Astrocyte (in vitro differentiated cells and primary cell): Measurements from ENCODE around the gene CLSTN3. TPM values are rescaled to one million over a fixed set of nuclear protein-coding genes. Genes with fewer than 3 reads are reported as not detected.

ENCODE experiments used
- DNase-seq: peaks from one replicate; pipeline ENCODE4 v3.0.0-alpha.2; 2010; ENCODE audit warnings: low read depth
- FAIRE-seq: peaks from 2 replicates; lab custom pipeline; 2011; peaks lifted over from hg19 to GRCh38; lab: Jason Lieb, UNC
- H2AFZ ChIP-seq: 2 replicates; pipeline ENCODE4 v1.6.0; 2012; ENCODE audit warnings: low read depth, low read length, inconsistent platforms
- H3K27ac ChIP-seq: 2 replicates; pipeline ENCODE4 v1.5.1; 2011; ENCODE audit warnings: low read depth, low read length, inconsistent platforms
- H3K27me3 ChIP-seq: 2 replicates; pipeline ENCODE4 v1.6.0; 2011; ENCODE audit warnings: low read length, inconsistent platforms; ENCODE audit not compliant: insufficient read depth
- H3K36me3 ChIP-seq: 2 replicates; pipeline ENCODE4 v1.5.1; 2011; ENCODE audit warnings: low read length, inconsistent platforms; ENCODE audit not compliant: insufficient read depth
- H3K4me1 ChIP-seq: 2 replicates; pipeline ENCODE4 v1.5.1; 2011; ENCODE audit warnings: low read length, inconsistent platforms; ENCODE audit not compliant: insufficient read depth
- H3K4me2 ChIP-seq: 2 replicates; pipeline ENCODE4 v1.6.0; 2012; ENCODE audit warnings: low read length, inconsistent platforms
- H3K4me3 ChIP-seq: 2 replicates; pipeline ENCODE4 v1.5.1; 2011; ENCODE audit warnings: low read depth, mild to moderate bottlenecking, low read length, inconsistent platforms; ENCODE audit not compliant: insufficient read depth
- H3K79me2 ChIP-seq: 2 replicates; pipeline ENCODE4 v1.6.0; 2012; ENCODE audit warnings: mild to moderate bottlenecking, low read length, inconsistent platforms; ENCODE audit not compliant: insufficient read depth
- H3K9ac ChIP-seq: 2 replicates; pipeline ENCODE4 v1.6.0; 2012; ENCODE audit warnings: mild to moderate bottlenecking, low read length, inconsistent platforms
- H3K9me3 ChIP-seq: 2 replicates; pipeline ENCODE4 v1.5.1; 2012; ENCODE audit warnings: low read depth, mild to moderate bottlenecking, low read length, inconsistent platforms; ENCODE audit not compliant: insufficient read depth
- H4K20me1 ChIP-seq: 2 replicates; pipeline ENCODE4 v1.6.0; 2012; ENCODE audit warnings: low read length, inconsistent platforms; ENCODE audit not compliant: insufficient read depth
- H3K27ac Mint-ChIP-seq: one replicate; pipeline ENCODE4 v1.8.0; 2021; ENCODE audit warnings: mild to moderate bottlenecking, mixed read lengths; ENCODE audit not compliant: unreplicated experiment
- H3K27me3 Mint-ChIP-seq: one replicate; pipeline ENCODE4 v1.8.0; 2021; ENCODE audit warnings: low read depth, mixed read lengths; ENCODE audit not compliant: unreplicated experiment
- H3K36me3 Mint-ChIP-seq: one replicate; pipeline ENCODE4 v1.8.0; 2021; ENCODE audit warnings: low read depth, mixed read lengths; ENCODE audit not compliant: unreplicated experiment
- H3K4me1 Mint-ChIP-seq: one replicate; pipeline ENCODE4 v1.8.0; 2021; ENCODE audit warnings: low read depth, mixed read lengths; ENCODE audit not compliant: unreplicated experiment
- H3K4me3 Mint-ChIP-seq: one replicate; pipeline ENCODE4 v1.8.0; 2021; ENCODE audit warnings: mild to moderate bottlenecking, moderate library complexity, mixed read lengths; ENCODE audit not compliant: unreplicated experiment
- H3K9me3 Mint-ChIP-seq: one replicate; pipeline ENCODE4 v1.8.0; 2021; ENCODE audit warnings: mild to moderate bottlenecking, mixed read lengths; ENCODE audit not compliant: unreplicated experiment
- CTCF ChIP-seq: IDR thresholded peaks from 2 replicates; pipeline ENCODE4 v1.5.1; 2011; ENCODE audit warnings: low read depth, mild to moderate bottlenecking, inconsistent platforms, low read length, moderate library complexity; ENCODE audit not compliant: insufficient read depth
- EZH2 ChIP-seq: IDR thresholded peaks from 2 replicates; pipeline ENCODE4 v1.6.1; 2012; ENCODE audit warnings: mild to moderate bottlenecking, low read length, inconsistent platforms; ENCODE audit not compliant: insufficient read depth
- total RNA-seq: library from RNA; stranded (reverse); gene quantifications from 2 replicates; pipeline ENCODE4 v1.2.1, GENCODE V29; 2021

Gene CLSTN3
- total RNA-seq, 1 donor from 2014 or later, result 29.6 TPM

- DNase-seq (no peak), FAIRE-seq (no peak)
- Histone ChIP-seq H3K4me3 (no peak overlapping the region), H3K9me3 (no peaks in the 10 kb centered on the region), H2AFZ (no peak overlapping the region), H3K27me3 (no peaks in the 10 kb centered on the region), H3K79me2 (no peaks in the 10 kb centered on the region), H3K9ac (no peak overlapping the region), H3K27ac (no peak overlapping the region), H3K4me1 (no peaks in the 10 kb centered on the region), H3K36me3 (peaks cover 2% of the 10 kb centered on the region), H4K20me1 (no peaks in the 10 kb centered on the region), H3K4me2 (no peak overlapping the region)
- Mint-ChIP-seq H3K27ac (no peak overlapping the region), H3K27me3 (peaks cover 8% of the 10 kb centered on the region), H3K36me3 (peaks cover 59% of the 10 kb centered on the region), H3K4me3 (no peak overlapping the region), H3K9me3 (peaks cover 5% of the 10 kb centered on the region), H3K4me1 (no peaks in the 10 kb centered on the region)
- no peak for TF ChIP-seq CTCF
- TF ChIP-seq EZH2, result no peak
Observed at GRCh38 chr12:7137908-7138307, 7.7 kb downstream of the CLSTN3 start.

GRCh38 chr12:7139200-7139599 lies 9.0 kb downstream of the CLSTN3 start:
- DNase-seq, result no peak
- peaks cover 5% of the 10 kb centered on the region for H3K36me3 ChIP-seq
- H3K36me3 Mint-ChIP-seq, result peaks cover 49% of the 10 kb centered on the region

More at GRCh38 chr12:7139200-7139599, 9.0 kb downstream of the CLSTN3 start:
- no peaks in the 10 kb centered on the region for H3K9me3 ChIP-seq
- no peaks in the 10 kb centered on the region for H3K4me1 Mint-ChIP-seq
- H3K27me3 Mint-ChIP-seq, result peaks cover 6% of the 10 kb centered on the region
- no peak overlapping the region for H2AFZ ChIP-seq
- no peak overlapping the region for H3K27ac Mint-ChIP-seq
- H4K20me1 ChIP-seq, result no peaks in the 10 kb centered on the region
- H3K4me3 ChIP-seq, result no peak overlapping the region
- no peaks in the 10 kb centered on the region for H3K27me3 ChIP-seq
- no peak overlapping the region for H3K4me3 Mint-ChIP-seq
- H3K4me1 ChIP-seq, result no peaks in the 10 kb centered on the region
- TF ChIP-seq EZH2 (no peak), CTCF (no peak)
- H3K9ac ChIP-seq, result no peak overlapping the region
- H3K79me2 ChIP-seq, result no peaks in the 10 kb centered on the region
- H3K27ac ChIP-seq, result no peak overlapping the region
- no peak overlapping the region for H3K4me2 ChIP-seq
- H3K9me3 Mint-ChIP-seq, result peaks cover 7% of the 10 kb centered on the region
- no peak for FAIRE-seq
